A549 (cell line): ENCODE measurements around the gene RASL10B. TPM values are rescaled to one million over a fixed set of nuclear protein-coding genes. Genes with fewer than 3 reads are reported as not detected.

ENCODE experiments used
- ATAC-seq, 2 experiments: fragments of 200-7000 bp in 1 of 2; fragments of >200 bp in 1 of 2; cut with Nextera tagmentation in 1 of 2; cut with Tn5 transposase in 1 of 2; 3 replicates each; pipeline versions ENCODE4 v1.8.0 to v1.9.1; 2018 to 2020; ENCODE audit warnings: mild to moderate bottlenecking in 1 of 2, moderate library complexity in 1 of 2
- CTCF ChIA-PET: fragments of 300-600 bp; sonication (Branson Sonifier 250); formaldehyde crosslinking; extraction: SDS; loops from one replicate; lab custom pipeline; 2021; ENCODE audit warnings: antibody characterized with exemption, inconsistent platforms; lab: Yijun Ruan, JAX
- POLR2A ChIA-PET: fragments of 350-600 bp; formaldehyde crosslinking; extraction: SDS; loops from one replicate; lab custom pipeline; 2021; ENCODE audit warnings: antibody characterized with exemption, inconsistent platforms; lab: Yijun Ruan, JAX
- DNase-seq, 2 experiments: peaks; one replicate each; pipeline versions ENCODE4 v3.0.0 to v3.0.0-alpha.2; 2011 to 2016; ENCODE audit warnings: low read depth in 1 of 2, low spot score in 1 of 2
- FAIRE-seq: peaks from 2 replicates; lab custom pipeline; 2011; peaks lifted over from hg19 to GRCh38; lab: Jason Lieb, UNC
- H3K27ac ChIP-seq, 2 experiments: fragments of >200 bp; sonication (Bioruptor Twin); formaldehyde crosslinking; 3 replicates each; pipeline ENCODE4 v1.5.1; 2016 to 2017
- H3K4me1 ChIP-seq: fragments of >200 bp; sonication (Bioruptor Twin); formaldehyde crosslinking; 3 replicates; pipeline ENCODE4 v1.6.1; 2016
- H3K4me2 ChIP-seq: fragments of >200 bp; sonication (Bioruptor Twin); formaldehyde crosslinking; 3 replicates; pipeline ENCODE4 v1.6.1; 2016
- H3K4me3 ChIP-seq: fragments of >200 bp; sonication (Bioruptor Twin); formaldehyde crosslinking; 3 replicates; pipeline ENCODE4 v1.5.1; 2016
- H3K9me3 ChIP-seq: fragments of >200 bp; sonication (Bioruptor Twin); formaldehyde crosslinking; 3 replicates; pipeline ENCODE4 v1.6.1; 2016
- ATOH8 ChIP-seq: fragments of 250-450 bp; sonication (Bioruptor Pico); IDR thresholded peaks from 2 replicates; pipeline ENCODE4 v1.5.0; 2020; ENCODE audit warnings: low read depth, mild to moderate bottlenecking, moderate library complexity
- BCL3 ChIP-seq: fragments of >200 bp; sonication (Bioruptor Twin); formaldehyde crosslinking; IDR thresholded peaks from 3 replicates; pipeline ENCODE4 v1.6.1; 2016
- CBX8 ChIP-seq: fragments of 200-600 bp; sonication (generic); IDR thresholded peaks from 2 replicates; pipeline ENCODE4 v1.6.1; 2016
- CHD4 ChIP-seq: fragments of 200-600 bp; sonication (generic); IDR thresholded peaks from 2 replicates; pipeline ENCODE4 v1.6.1; 2016; ENCODE audit warnings: antibody characterized with exemption, mild to moderate bottlenecking, borderline replicate concordance
- CTCF ChIP-seq: fragments of >200 bp; sonication (Bioruptor Twin); formaldehyde crosslinking; IDR thresholded peaks from 3 replicates; pipeline ENCODE4 v1.5.1; 2016
- E2F6 ChIP-seq: IDR thresholded peaks from 2 replicates; pipeline ENCODE4 v1.6.1; 2012; ENCODE audit warnings: low read depth, borderline replicate concordance
- FOXS1 ChIP-seq: fragments of 250-450 bp; sonication (Bioruptor Pico); IDR thresholded peaks from 2 replicates; pipeline ENCODE4 v1.5.0; 2020; ENCODE audit warnings: mild to moderate bottlenecking, moderate library complexity
- HES2 ChIP-seq: fragments of >200 bp; sonication (Bioruptor Twin); formaldehyde crosslinking; IDR thresholded peaks from 2 replicates; pipeline ENCODE4 v1.6.1; 2016
- HEYL ChIP-seq: fragments of 250-450 bp; sonication (Bioruptor Pico); IDR thresholded peaks from 2 replicates; pipeline ENCODE4 v1.8.0; 2021; ENCODE audit warnings: mild to moderate bottlenecking, moderate library complexity
- HMGXB4 ChIP-seq: fragments of 250-450 bp; sonication (Bioruptor Pico); IDR thresholded peaks from 2 replicates; pipeline ENCODE4 v1.5.0; 2021; ENCODE audit warnings: mild to moderate bottlenecking, moderate library complexity, borderline replicate concordance
- JUNB ChIP-seq: fragments of >200 bp; sonication (Bioruptor Twin); formaldehyde crosslinking; IDR thresholded peaks from 2 replicates; pipeline ENCODE4 v1.6.1; 2016
- MAFK ChIP-seq: fragments of 450-650 bp; IDR thresholded peaks from 2 replicates; pipeline ENCODE4 v1.6.1; 2014; ENCODE audit not compliant: partially characterized antibody
- MAX ChIP-seq: IDR thresholded peaks from 2 replicates; pipeline ENCODE4 v1.6.1; 2012
- MAZ ChIP-seq: fragments of 150-350 bp; IDR thresholded peaks from 2 replicates; pipeline ENCODE4 v1.6.1; 2014; ENCODE audit warnings: antibody characterized with exemption, low read depth, low read length, borderline replicate concordance
- MYC ChIP-seq: IDR thresholded peaks from 2 replicates; pipeline ENCODE4 v1.6.1; 2012; ENCODE audit warnings: mild to moderate bottlenecking, inconsistent platforms, low read length, improper control_type of control experiment, borderline replicate concordance
- POLR2A ChIP-seq: IDR thresholded peaks from 2 replicates; pipeline ENCODE4 v1.6.1; 2012; ENCODE audit warnings: mild to moderate bottlenecking, low read length
- RAD21 ChIP-seq, 2 experiments: fragments of >200 bp in 1 of 2; sonication (Bioruptor Twin) in 1 of 2; formaldehyde crosslinking in 1 of 2; IDR thresholded peaks in 1 of 2; conservative IDR thresholded peaks in 1 of 2; 2 replicates in 1 of 2; 3 replicates in 1 of 2; pipeline ENCODE4 v1.6.1; 2012 to 2018; ENCODE audit warnings: inconsistent platforms in 1 of 2
- RARB ChIP-seq: fragments of 250-450 bp; sonication (Bioruptor Pico); IDR thresholded peaks from 2 replicates; pipeline ENCODE4 v1.8.0; 2021; ENCODE audit warnings: mild to moderate bottlenecking, moderate library complexity
- RCOR1 ChIP-seq: fragments of 150-350 bp; IDR thresholded peaks from 2 replicates; pipeline ENCODE4 v1.6.1; 2014; ENCODE audit warnings: antibody characterized with exemption, low read length, low read depth
- RNF2 ChIP-seq: fragments of 200-600 bp; sonication (generic); IDR thresholded peaks from 2 replicates; pipeline ENCODE4 v1.6.1; 2016; ENCODE audit warnings: low read depth, mild to moderate bottlenecking, antibody characterized with exemption, moderate library complexity, borderline replicate concordance
- SMC3 ChIP-seq: fragments of >200 bp; sonication (Bioruptor Twin); formaldehyde crosslinking; IDR thresholded peaks from 3 replicates; pipeline ENCODE4 v1.6.1; 2018; ENCODE audit warnings: inconsistent platforms
- TP53 ChIP-seq: fragments of 250-450 bp; sonication (Bioruptor Pico); IDR thresholded peaks from 2 replicates; pipeline ENCODE4 v1.5.0; 2021; ENCODE audit warnings: mild to moderate bottlenecking, moderate library complexity
- ZC3H11A ChIP-seq: fragments of 450-650 bp; IDR thresholded peaks from 2 replicates; pipeline ENCODE4 v1.6.1; 2014; ENCODE audit warnings: antibody characterized with exemption, mild to moderate bottlenecking
- ZSCAN20 ChIP-seq: fragments of 250-450 bp; sonication (Bioruptor Pico); IDR thresholded peaks from 2 replicates; pipeline ENCODE4 v1.8.0; 2022; ENCODE audit warnings: mild to moderate bottlenecking, moderate library complexity
- WGBS: methylation state at CpG from one replicate; pipeline ENCODE4 v1.1.6; 2017; ENCODE audit errors: missing lambda C conversion rate; 5-methylcytosine and 5-hydroxymethylcytosine counted together
- polyA plus RNA-seq, 4 experiments: library from polyadenylated mRNA; depleted of rRNA in 3 of 4; stranded (reverse); fragments of >200 nt; fragmentation: RNase III in 1 of 4; extraction: RNeasy Plus Mini Kit Qiagen cat#74134 plus additional on column Dnase treatment in 1 of 4; gene quantifications; 2 replicates in 3 of 4; 3 replicates in 1 of 4; pipeline ENCODE4 v1.2.3, GENCODE V29; 2011 to 2017

The RASL10B gene
- polyA plus RNA-seq, 2 of the 4 experiments (the other 2 are of a cell fraction) = 0.05 to 0.26 TPM

- Histone ChIP-seq H3K4me1 (0 out of 3 replicates have a peak, but pooled peaks cover 4% of the 10 kb centered on the region), H3K4me3 (no peak overlapping the region), H3K4me2 (no peak overlapping the region), H3K27ac (no peak overlapping the region), H3K9me3 (no peaks in the 10 kb centered on the region)
- no peak for ATAC-seq
- POLR2A ChIA-PET = no interaction called here
- TF ChIP-seq MYC = no peak
- no peak for TF ChIP-seq HMGXB4 (CRISPR knock-in tag)
- no peak for TF ChIP-seq E2F6
- no peak for TF ChIP-seq CHD4
- TF ChIP-seq MAFK = no peak
- no peak for TF ChIP-seq RAD21 (conservative IDR thresholded peaks at IDR 0.05 in 1 of 2, IDR thresholded peaks at IDR 0.05 in 1 of 2)
- TF ChIP-seq POLR2A = no peak
- CTCF ChIA-PET = interaction anchor here (1.0 to 27.6 kb wide), 4 partner anchors 9 to 112 kb away, joined by 5 to 377 read pairs (median 7); partner anchors contain the start of gene GAS2L2
- WGBS = 96% methylated on average over 4 of the region's 4 CpGs
- no peak for FAIRE-seq
- DNase-seq = no peak
Observed at GRCh38 chr17:35725058-35725457, 6.4 kb upstream of the RASL10B start.

GRCh38 chr17:35725802-35726126 is 5.7 kb upstream of the RASL10B start:
- WGBS = 85% methylated on average over 2 of the region's 2 CpGs
- no peak overlapping the region for H3K27ac ChIP-seq
- ChIA-PET POLR2A (no interaction called here), CTCF (interaction anchor here (1.9 to 27.6 kb wide), 5 partner anchors 8 to 112 kb away, joined by 5 to 377 read pairs (median 9); partner anchors contain the start of gene GAS2L2)
- FAIRE-seq = no peak
- H3K9me3 ChIP-seq = no peaks in the 10 kb centered on the region
- no peak overlapping the region for H3K4me2 ChIP-seq
- no peak; a peak in 1 of 6 replicates for ATAC-seq
- no peak overlapping the region for H3K4me3 ChIP-seq
- no peak for DNase-seq
- 0 out of 3 replicates have a peak, but pooled peaks cover 4% of the 10 kb centered on the region for H3K4me1 ChIP-seq
- no peak for TF ChIP-seq MAX
- no peak for TF ChIP-seq CTCF
- no peak for TF ChIP-seq ZSCAN20 (CRISPR knock-in tag)
- no peak for TF ChIP-seq HES2
- no peak for TF ChIP-seq ATOH8 (CRISPR knock-in tag)
- no peak for TF ChIP-seq HEYL (CRISPR knock-in tag)
- TF ChIP-seq TP53 (CRISPR knock-in tag) = no peak
- TF ChIP-seq RCOR1 = no peak
- no peak for TF ChIP-seq ZC3H11A
- no peak for TF ChIP-seq SMC3
- TF ChIP-seq BCL3 = no peak
- TF ChIP-seq MAFK = no peak
- TF ChIP-seq JUNB = no peak
- no peak for TF ChIP-seq FOXS1 (CRISPR knock-in tag)
- TF ChIP-seq POLR2A = no peak
- no peak for TF ChIP-seq MAZ
- TF ChIP-seq RARB = no peak
- TF ChIP-seq CBX8 = no peak
- no peak for TF ChIP-seq RNF2
- TF ChIP-seq, all 56 proteins: peak for 0
